Spleen (tissue), 7 donors: ENCODE data around the gene ALDH2.

Experiments used
- CTCF ChIP-seq, 11 experiments: fragments of 200-600 bp in 7 of 11; fragments of 450-650 bp in 4 of 11; sonication (generic) in 4 of 11; IDR thresholded peaks in 8 of 11; conservative IDR thresholded peaks in 3 of 11; 1 replicate in 7 of 11; 2 replicates in 4 of 11; pipeline versions ENCODE4 v1.4.0 to v1.8.0; 2016 to 2021; ENCODE audit warnings: antibody characterized with exemption in 11 of 11, inconsistent platforms in 4 of 11, mild to moderate bottlenecking in 1 of 11
- POLR2A ChIP-seq, 3 donors: fragments of 450-650 bp; IDR thresholded peaks; one replicate each; pipeline ENCODE4 v1.5.1; 2017; ENCODE audit warnings: antibody characterized with exemption in 3 of 3, mild to moderate bottlenecking in 1 of 3
- POLR2AphosphoS5 ChIP-seq, 3 donors: sonication (generic); formaldehyde crosslinking; IDR thresholded peaks; one replicate each; pipeline ENCODE4 v1.5.1; 2017; ENCODE audit warnings: antibody characterized with exemption in 3 of 3
- donor health status: DM: no; HTN: no; CAD: no; lungs with moderate emphysema.
- donor health status: DM: no; HTN: no; CAD: no.
- donor health status: DM: no; HTN: no; CAD: no.

GRCh38 chr12:111816065-111816615 lies 49.4 kb downstream of the ALDH2 start:
- TF ChIP-seq POLR2A (IDR thresholded peaks at IDR 0.05) (no peak), CTCF (IDR thresholded peaks at IDR 0.05 in 8 of 11, conservative IDR thresholded peaks at IDR 0.05 in 3 of 11) (no peak), POLR2AphosphoS5 (IDR thresholded peaks at IDR 0.05) (no peak)
